HepG2 (cell line): ENCODE results near the gene CDKN2C. TPM values are rescaled to one million over a fixed set of nuclear protein-coding genes. Genes with fewer than 3 reads are reported as not detected.
A peak's percentile ranks its signal among the peaks of the same experiment; 100 is the strongest.

Experiments
- ATAC-seq: fragments of 200-7000 bp; cut with Tn5 transposase; 3 replicates; pipeline ENCODE4 v1.9.1; 2020; ENCODE audit warnings: mild to moderate bottlenecking, moderate library complexity
- BruUV-seq: library from RNA; stranded (reverse); fragments of 400-500 nt; replicated peaks from 2 replicates; lab custom pipeline; 2021; lab: Mats Ljungman, UMichigan
- CTCF ChIA-PET: fragments of 300-600 bp; formaldehyde crosslinking; extraction: SDS; loops from one replicate; lab custom pipeline; 2021; ENCODE audit warnings: low total read pairs, inconsistent platforms, low intra/inter-chr PET ratio; lab: Yijun Ruan, JAX
- POLR2A ChIA-PET: fragments of 350-600 bp; sonication (Branson Sonifier 250); formaldehyde crosslinking; loops from one replicate; lab custom pipeline; 2020; ENCODE audit warnings: antibody characterized with exemption, inconsistent platforms; lab: Yijun Ruan, JAX
- DNase-seq: peaks from one replicate; pipeline ENCODE4 v3.0.0-alpha.2; 2015; ENCODE audit warnings: low spot score
- FAIRE-seq: peaks from 3 replicates; lab custom pipeline; 2011; peaks lifted over from hg19 to GRCh38; lab: Jason Lieb, UNC
- H2AFZ ChIP-seq: one replicate; pipeline ENCODE4 v1.6.1; 2011; ENCODE audit warnings: low read length, inconsistent platforms
- H3K27ac ChIP-seq: fragments of 300-600 bp; 3 replicates; pipeline ENCODE4 v1.8.0; 2011; ENCODE audit warnings: mixed run types, mild to moderate bottlenecking, mixed read lengths, low read length, inconsistent platforms; ENCODE audit not compliant: insufficient read depth; ENCODE audit errors: extremely low read length
- H3K27me3 ChIP-seq, 2 experiments: fragments of 200-600 bp in 1 of 2; 2 replicates in 1 of 2; 3 replicates in 1 of 2; pipeline versions ENCODE4 v1.6.0 to v1.8.0; 2011; ENCODE audit warnings: low read length in 2 of 2, mild to moderate bottlenecking in 2 of 2, moderate library complexity in 2 of 2, inconsistent platforms in 1 of 2; ENCODE audit not compliant: insufficient read depth in 2 of 2, control insufficient read depth in 1 of 2
- H3K36me3 ChIP-seq, 2 experiments: fragments of 200-600 bp in 1 of 2; replicated peaks in 1 of 2; 2 replicates in 1 of 2; 3 replicates in 1 of 2; pipeline versions ENCODE4 v1.5.1 to v1.8.0; 2011; ENCODE audit warnings: low read length in 2 of 2, inconsistent platforms in 1 of 2; ENCODE audit not compliant: insufficient read depth in 2 of 2, control insufficient read depth in 1 of 2
- H3K4me1 ChIP-seq: 2 replicates; pipeline ENCODE4 v1.5.1; 2012; ENCODE audit warnings: low read length, inconsistent platforms; ENCODE audit not compliant: insufficient read depth
- H3K4me2 ChIP-seq: 2 replicates; pipeline ENCODE4 v1.6.0; 2011; ENCODE audit warnings: low read depth, low read length, inconsistent platforms
- H3K4me3 ChIP-seq, 3 experiments: fragments of 200-600 bp in 1 of 3; sonication (generic), shearing (Covaris generic) in 1 of 3; replicated peaks in 1 of 3; 2 replicates each; pipeline ENCODE4 v1.5.1; 2011 to 2016; ENCODE audit warnings: low read length in 3 of 3, inconsistent platforms in 2 of 3, low read depth in 2 of 3, mild to moderate bottlenecking in 2 of 3, control low read depth in 1 of 3, mixed read lengths in 1 of 3; ENCODE audit not compliant: insufficient read depth in 1 of 3
- H3K79me2 ChIP-seq: one replicate; pipeline ENCODE4 v1.6.1; 2011; ENCODE audit warnings: low read length, inconsistent platforms; ENCODE audit not compliant: insufficient read depth
- H3K9ac ChIP-seq: 2 replicates; pipeline ENCODE4 v1.6.0; 2011; ENCODE audit warnings: mild to moderate bottlenecking, low read depth, low read length, inconsistent platforms; ENCODE audit not compliant: insufficient read depth
- H3K9me3 ChIP-seq: 2 replicates; pipeline ENCODE4 v1.5.1; 2012; ENCODE audit warnings: mild to moderate bottlenecking, low read length
- H4K20me1 ChIP-seq: 2 replicates; pipeline ENCODE4 v1.6.0; 2011; ENCODE audit warnings: inconsistent platforms, mild to moderate bottlenecking, low read length, moderate library complexity; ENCODE audit not compliant: insufficient read depth
- ATF3 ChIP-seq: sonication (generic); formaldehyde crosslinking; IDR thresholded peaks from 2 replicates; pipeline ENCODE4 v1.4.0; 2020; ENCODE audit warnings: missing genetic modification reagents
- ATF5 ChIP-seq: sonication (generic); formaldehyde crosslinking; IDR thresholded peaks from 2 replicates; pipeline ENCODE4 v1.4.0; 2020; ENCODE audit warnings: mild to moderate bottlenecking, low read depth, missing genetic modification reagents
- BRCA1 ChIP-seq: sonication (generic); formaldehyde crosslinking; IDR thresholded peaks from 2 replicates; pipeline ENCODE4 v1.4.0; 2020; ENCODE audit warnings: missing genetic modification reagents
- ELF1 ChIP-seq: sonication (generic); formaldehyde crosslinking; IDR thresholded peaks from 2 replicates; pipeline ENCODE4 v1.4.0; 2020; ENCODE audit warnings: missing genetic modification reagents
- GATAD1 ChIP-seq: IDR thresholded peaks from 2 replicates; pipeline ENCODE4 v1.6.1; 2016; ENCODE audit warnings: missing genetic modification reagents, missing compliant biosample characterization
- HCFC1 ChIP-seq: fragments of 150-350 bp; IDR thresholded peaks from 2 replicates; pipeline ENCODE4 v1.6.1; 2014; ENCODE audit warnings: low read depth, low read length
- KAT7 ChIP-seq: IDR thresholded peaks from 2 replicates; pipeline ENCODE4 v1.6.1; 2018; ENCODE audit warnings: borderline replicate concordance, missing compliant biosample characterization
- KDM5B ChIP-seq: sonication (generic); formaldehyde crosslinking; IDR thresholded peaks from 2 replicates; pipeline ENCODE4 v1.4.0; 2020; ENCODE audit warnings: missing genetic modification reagents, mild to moderate bottlenecking, borderline replicate concordance
- RXRB ChIP-seq: IDR thresholded peaks from 2 replicates; pipeline ENCODE4 v1.6.1; 2016; ENCODE audit warnings: borderline replicate concordance, missing genetic modification reagents, missing compliant biosample characterization
- SNAPC2 ChIP-seq: sonication (generic); formaldehyde crosslinking; IDR thresholded peaks from 2 replicates; pipeline ENCODE4 v1.8.1; 2022; ENCODE audit warnings: mild to moderate bottlenecking, missing genetic modification reagents
- ZBTB42 ChIP-seq: sonication (generic); formaldehyde crosslinking; IDR thresholded peaks from 2 replicates; pipeline ENCODE4 v1.5.0; 2020; ENCODE audit warnings: mild to moderate bottlenecking, missing genetic modification reagents
- ZFX ChIP-seq: sonication (generic); formaldehyde crosslinking; IDR thresholded peaks from 2 replicates; pipeline ENCODE4 v1.4.0; 2020; ENCODE audit warnings: mild to moderate bottlenecking, low read depth, missing genetic modification reagents, moderate library complexity
- ZNF224 ChIP-seq: sonication (generic); formaldehyde crosslinking; IDR thresholded peaks from 2 replicates; pipeline ENCODE4 v1.5.0; 2020; ENCODE audit warnings: mild to moderate bottlenecking, missing genetic modification reagents
- ZNF331 ChIP-seq: sonication (generic); formaldehyde crosslinking; IDR thresholded peaks from 2 replicates; pipeline ENCODE4 v1.4.0; 2020; ENCODE audit warnings: missing genetic modification reagents
- ZNF546 ChIP-seq: sonication (generic); formaldehyde crosslinking; conservative IDR thresholded peaks from 2 replicates; pipeline ENCODE4 v1.8.1; 2023; ENCODE audit warnings: mild to moderate bottlenecking, missing genetic modification reagents
- ZNF564 ChIP-seq: sonication (generic); formaldehyde crosslinking; IDR thresholded peaks from 2 replicates; pipeline ENCODE4 v1.8.1; 2023; ENCODE audit warnings: mild to moderate bottlenecking, missing genetic modification reagents
- WGBS: methylation state at CpG from one replicate; pipeline ENCODE4 v1.1.6; 2017; ENCODE audit warnings: low lambda C conversion rate; 5-methylcytosine and 5-hydroxymethylcytosine counted together
- in situ Hi-C: cut with HindIII; loops from 2 replicates; pipeline ENCODE4 v1.10.0; 2017; ENCODE audit warnings: low pct_unique_long_range_greater_than_20kb; ENCODE audit not compliant: extremely low pct_ligation_motif_present
- intact Hi-C: fragments of 100-400 bp; cut with micrococcal nuclease; formaldehyde crosslinking; loops from one replicate; pipeline ENCODE4 v1.10.0; 2022; ENCODE audit not compliant: unreplicated experiment
- polyA plus RNA-seq, 8 experiments: library from polyadenylated mRNA; depleted of rRNA in 3 of 8; stranded (reverse) in 7 of 8; unstranded in 1 of 8; fragments of >200 nt; fragmentation: Illumina TruSeq in 4 of 8; extraction: Trizol in 4 of 8; gene quantifications; 2 replicates each; pipeline versions ENCODE4 v1.2.1 to v1.2.3, GENCODE V29; 2011 to 2016; ENCODE audit warnings: low read depth in 4 of 8, missing spikeins in 1 of 8, mixed read lengths in 1 of 8; ENCODE audit not compliant: insufficient read depth in 1 of 8
- total RNA-seq, 5 experiments: library from RNA; depleted of rRNA; stranded (reverse); fragments of >200 nt; fragmentation: Illumina TruSeq; extraction: Trizol; gene quantifications; 2 replicates each; pipeline ENCODE4 v1.2.3, GENCODE V29; 2016; ENCODE audit warnings: low read depth in 1 of 5
- TF ChIP-seq, protein P1 (sequence below): sonication (generic); formaldehyde crosslinking; IDR thresholded peaks from 2 replicates; pipeline ENCODE4 v1.5.1; 2020; ENCODE audit warnings: mild to moderate bottlenecking, missing genetic modification reagents, moderate library complexity
- TF ChIP-seq, protein P2 (sequence below): IDR thresholded peaks from 2 replicates; pipeline ENCODE4 v1.6.1; 2016; ENCODE audit warnings: missing compliant biosample characterization, missing genetic modification reagents, borderline replicate concordance

CDKN2C gene
- total and polyA plus RNA-seq, 2 of the 13 experiments (the other 11 are each of a cell fraction or from before 2014, with no cell fraction given), result 7.8 to 13.7 TPM

DNA sequence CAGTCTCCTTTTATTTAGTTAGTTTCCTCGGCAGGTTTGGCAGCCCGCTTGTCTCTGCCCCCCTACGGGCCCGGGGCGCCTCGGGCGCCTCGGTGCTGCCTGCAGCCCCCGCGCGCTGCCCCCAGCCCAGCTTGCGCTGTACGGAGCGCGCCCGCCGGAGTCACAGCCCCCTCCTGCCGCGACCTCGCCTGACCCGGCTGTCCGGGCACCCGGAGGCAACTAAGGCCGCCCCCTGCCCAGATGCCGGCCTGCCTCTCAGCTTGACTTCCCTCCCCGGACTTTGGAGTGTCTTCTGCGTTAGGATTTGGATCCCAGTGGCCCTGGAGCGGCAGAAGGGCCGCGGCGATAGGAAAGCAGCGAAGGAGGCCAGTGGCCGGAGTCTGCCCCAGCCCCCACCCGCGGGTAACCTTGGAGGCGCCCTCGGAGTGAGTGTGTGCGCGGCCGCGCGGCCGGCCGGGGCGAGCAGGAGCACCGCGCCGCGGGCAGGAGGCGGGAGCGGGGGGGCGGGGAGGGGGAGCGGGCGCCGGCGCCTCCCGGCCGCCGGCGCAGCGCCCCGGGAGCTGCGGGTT lies 7.6 kb downstream of the CDKN2C start:
- H3K4me2 ChIP-seq, result peak overlapping the region; percentile 81
- H2AFZ ChIP-seq, result no peak overlapping the region
- peaks cover 24% of the 10 kb centered on the region for H3K79me2 ChIP-seq
- H3K36me3 ChIP-seq, result peaks cover 0 to 4% of the 10 kb centered on the region in 2 experiments; a peak in 2 of 5 replicates
- no peaks in the 10 kb centered on the region for H3K9me3 ChIP-seq
- H3K27me3 ChIP-seq, result no peaks in the 10 kb centered on the region; a peak in 1 of 5 replicates
- in situ Hi-C loops, result loop anchor here (5.0 to 10.0 kb wide), 2 partner anchors 57 to 200 kb away; no protein-coding TSS in a partner anchor
- H4K20me1 ChIP-seq, result no peaks in the 10 kb centered on the region
- ChIA-PET CTCF (no interaction called here), POLR2A (interaction anchor here (0.7 to 3.4 kb wide), 4 partner anchors 9 to 188 kb away, joined by 3 to 37 read pairs (median 12); partner anchors contain the start of genes CDKN2C and FAF1)
- peak overlapping the region; percentile 93 for H3K27ac ChIP-seq
- H3K4me3 ChIP-seq, result peak overlapping the region; percentile 89 to 95 (median 93)
- intact Hi-C loops, result loop anchor here (1.0 kb wide), 1 partner anchor 9 kb away; no protein-coding TSS in a partner anchor
- DNase-seq, result peak; percentile 27
- H3K9ac ChIP-seq, result peak overlapping the region; percentile 90
- peaks cover 24% of the 10 kb centered on the region for H3K4me1 ChIP-seq
- no TSS peak for BruUV-seq
- peak; percentile 66 for ATAC-seq
- WGBS, result 2% methylated on average over 8 of the region's 63 CpGs
- FAIRE-seq, result no peak
- TF ChIP-seq HCFC1, result no peak
- TF ChIP-seq ELF1 (CRISPR knock-in tag), result 0 out of 2 replicates have a peak, but pooled peaks have one; percentile 5
- peak; percentile 54; the same call in 1 of the 2 replicates for TF ChIP-seq SNAPC2 (CRISPR knock-in tag)
- TF ChIP-seq, protein P1, sequence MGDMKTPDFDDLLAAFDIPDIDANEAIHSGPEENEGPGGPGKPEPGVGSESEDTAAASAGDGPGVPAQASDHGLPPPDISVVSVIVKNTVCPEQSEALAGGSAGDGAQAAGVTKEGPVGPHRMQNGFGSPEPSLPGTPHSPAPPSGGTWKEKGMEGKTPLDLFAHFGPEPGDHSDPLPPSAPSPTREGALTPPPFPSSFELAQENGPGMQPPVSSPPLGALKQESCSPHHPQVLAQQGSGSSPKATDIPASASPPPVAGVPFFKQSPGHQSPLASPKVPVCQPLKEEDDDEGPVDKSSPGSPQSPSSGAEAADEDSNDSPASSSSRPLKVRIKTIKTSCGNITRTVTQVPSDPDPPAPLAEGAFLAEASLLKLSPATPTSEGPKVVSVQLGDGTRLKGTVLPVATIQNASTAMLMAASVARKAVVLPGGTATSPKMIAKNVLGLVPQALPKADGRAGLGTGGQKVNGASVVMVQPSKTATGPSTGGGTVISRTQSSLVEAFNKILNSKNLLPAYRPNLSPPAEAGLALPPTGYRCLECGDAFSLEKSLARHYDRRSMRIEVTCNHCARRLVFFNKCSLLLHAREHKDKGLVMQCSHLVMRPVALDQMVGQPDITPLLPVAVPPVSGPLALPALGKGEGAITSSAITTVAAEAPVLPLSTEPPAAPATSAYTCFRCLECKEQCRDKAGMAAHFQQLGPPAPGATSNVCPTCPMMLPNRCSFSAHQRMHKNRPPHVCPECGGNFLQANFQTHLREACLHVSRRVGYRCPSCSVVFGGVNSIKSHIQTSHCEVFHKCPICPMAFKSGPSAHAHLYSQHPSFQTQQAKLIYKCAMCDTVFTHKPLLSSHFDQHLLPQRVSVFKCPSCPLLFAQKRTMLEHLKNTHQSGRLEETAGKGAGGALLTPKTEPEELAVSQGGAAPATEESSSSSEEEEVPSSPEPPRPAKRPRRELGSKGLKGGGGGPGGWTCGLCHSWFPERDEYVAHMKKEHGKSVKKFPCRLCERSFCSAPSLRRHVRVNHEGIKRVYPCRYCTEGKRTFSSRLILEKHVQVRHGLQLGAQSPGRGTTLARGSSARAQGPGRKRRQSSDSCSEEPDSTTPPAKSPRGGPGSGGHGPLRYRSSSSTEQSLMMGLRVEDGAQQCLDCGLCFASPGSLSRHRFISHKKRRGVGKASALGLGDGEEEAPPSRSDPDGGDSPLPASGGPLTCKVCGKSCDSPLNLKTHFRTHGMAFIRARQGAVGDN (CRISPR knock-in tag), result peak; percentile 75
- 0 out of 2 replicates have a peak, but pooled peaks have one; percentile 28 for TF ChIP-seq BRCA1 (CRISPR knock-in tag)
- no peak for TF ChIP-seq ATF5 (CRISPR knock-in tag)
- TF ChIP-seq KAT7 (CRISPR knock-in tag), result peak; percentile 76; the same call in 1 of the 2 replicates
- TF ChIP-seq, protein P2, sequence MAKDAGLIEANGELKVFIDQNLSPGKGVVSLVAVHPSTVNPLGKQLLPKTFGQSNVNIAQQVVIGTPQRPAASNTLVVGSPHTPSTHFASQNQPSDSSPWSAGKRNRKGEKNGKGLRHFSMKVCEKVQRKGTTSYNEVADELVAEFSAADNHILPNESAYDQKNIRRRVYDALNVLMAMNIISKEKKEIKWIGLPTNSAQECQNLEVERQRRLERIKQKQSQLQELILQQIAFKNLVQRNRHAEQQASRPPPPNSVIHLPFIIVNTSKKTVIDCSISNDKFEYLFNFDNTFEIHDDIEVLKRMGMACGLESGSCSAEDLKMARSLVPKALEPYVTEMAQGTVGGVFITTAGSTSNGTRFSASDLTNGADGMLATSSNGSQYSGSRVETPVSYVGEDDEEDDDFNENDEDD (CRISPR knock-in tag), result 0 out of 2 replicates have a peak, but pooled peaks have one; percentile 8
- TF ChIP-seq ZBTB42 (CRISPR knock-in tag), result peak; percentile 12; the same call in 1 of the 2 replicates
- no peak for TF ChIP-seq ZNF546 (CRISPR knock-in tag)
- peak; percentile 85 for TF ChIP-seq ZFX
- no peak; the same call in 1 of the 2 replicates for TF ChIP-seq GATAD1 (CRISPR knock-in tag)
- TF ChIP-seq ZNF224 (CRISPR knock-in tag), result 0 out of 2 replicates have a peak, but pooled peaks have one; percentile 48
- peak; percentile 72; the same call in 1 of the 2 replicates for TF ChIP-seq KDM5B
- peak; percentile 86 for TF ChIP-seq RXRB (CRISPR knock-in tag)
- 0 out of 2 replicates have a peak, but pooled peaks have one; percentile 11 for TF ChIP-seq ATF3 (CRISPR knock-in tag)
- TF ChIP-seq ZNF331 (CRISPR knock-in tag), result peak; percentile 12; the same call in 1 of the 2 replicates
- TF ChIP-seq ZNF564 (CRISPR knock-in tag), result 0 out of 2 replicates have a peak, but pooled peaks have one; percentile 29
